ENCODE results near the gene SPRY4. TPM values are rescaled to one million over a fixed set of nuclear protein-coding genes. Genes with fewer than 3 reads are reported as not detected.

The SPRY4 gene
- total and polyA plus RNA-seq, 2 of the 4 experiments (the other 2 are of a cell fraction), result 8.4 to 21.0 TPM

DNA sequence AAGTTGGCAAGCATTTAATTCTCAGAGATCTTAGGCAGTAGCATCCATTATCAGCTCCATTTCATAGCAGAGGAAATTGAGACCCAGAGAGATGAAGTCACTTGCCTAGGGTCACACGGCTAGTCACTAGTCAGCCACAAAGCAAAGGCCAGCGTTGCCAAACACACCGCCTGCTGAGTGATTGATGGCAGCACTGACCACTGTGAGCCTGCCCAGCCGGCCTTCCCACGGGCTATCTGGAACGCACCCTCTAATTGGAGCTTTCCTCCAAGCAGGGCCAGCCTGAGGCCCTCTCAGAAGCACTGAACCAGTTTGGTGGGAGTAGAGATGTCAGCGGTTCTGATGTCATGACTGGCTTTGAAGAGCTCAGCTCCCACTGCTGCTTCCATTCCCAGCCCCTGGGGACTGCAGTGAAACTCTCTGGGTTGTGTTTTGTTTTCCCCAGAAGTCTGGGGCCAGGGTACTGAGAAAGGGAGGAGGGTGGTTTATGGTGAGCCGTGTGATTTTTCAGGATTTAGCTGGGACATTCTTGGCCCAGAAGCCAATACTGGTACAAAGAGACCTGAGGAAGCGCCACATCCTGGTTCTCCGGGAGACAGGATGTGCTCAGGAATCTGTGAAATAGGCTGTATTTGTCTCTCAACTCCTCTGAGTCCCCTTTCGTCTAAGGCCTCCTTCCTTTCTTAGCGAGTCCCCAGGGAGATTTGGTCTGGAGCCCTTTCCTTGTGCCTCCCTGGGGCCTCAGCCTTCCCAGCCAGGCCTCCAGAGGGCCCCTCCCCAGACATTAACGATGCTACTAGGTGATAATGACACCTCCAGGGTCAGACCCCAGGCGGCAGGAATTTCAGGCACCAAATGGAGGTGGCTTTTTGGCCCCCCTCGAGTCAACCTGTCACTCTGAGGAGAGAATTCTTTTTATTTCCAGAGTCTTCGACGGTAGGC is 44.5 kb downstream of the SPRY4 start:
- no peak overlapping the region for H3K9ac ChIP-seq (ENCODE audit: low read depth, low read length)
- no peak overlapping the region for H3K23ac ChIP-seq (ENCODE audit: low read depth, low read length)
- in situ Hi-C loops (cut with MboI; ENCODE audit: low sequenced_read_pairs) (no loop called here), dilution Hi-C loops (cut with HindIII; ENCODE audit: low sequenced_read_pairs, unreplicated experiment) (no loop called here), intact Hi-C loops (cut with micrococcal nuclease) (no loop called here)
- H3K4me3 ChIP-seq (ENCODE audit: insufficient read depth, low read depth, low read length), result no peak overlapping the region
- no peak overlapping the region for H3K56ac ChIP-seq (ENCODE audit: extremely low read depth, insufficient read depth, low read length)
- no peak overlapping the region for H3K4me2 ChIP-seq (ENCODE audit: low read depth, low read length)
- H4K8ac ChIP-seq (ENCODE audit: low read depth in 2 of 2, low read length in 2 of 2), result peak overlapping the region in 1 of 2 experiments; percentile 32; a peak in 1 of 4 replicates
- H4K20me1 ChIP-seq (ENCODE audit: insufficient read depth, low read length), result no peaks in the 10 kb centered on the region
- H2BK120ac ChIP-seq (ENCODE audit: low read depth, low read length), result no peak overlapping the region; the same call in 1 of the 2 replicates
- no peak overlapping the region for H2BK20ac ChIP-seq (ENCODE audit: low read depth, low read length)
- no peak overlapping the region for H3K27ac ChIP-seq (ENCODE audit: insufficient read depth, low read length)
- H3K36me3 ChIP-seq (ENCODE audit: control insufficient read depth, insufficient read depth, low read length), result no peaks in the 10 kb centered on the region
- DNase-seq (peak; percentile 79), ATAC-seq (ENCODE audit: low read depth) (peak; percentile 68)
- H3K9me1 ChIP-seq (ENCODE audit: insufficient read depth, low read length), result peaks cover 11% of the 10 kb centered on the region
- no peak overlapping the region for H3K14ac ChIP-seq (replicated peaks; ENCODE audit: low read depth, low read length)
- H2AK9ac ChIP-seq (replicated peaks; ENCODE audit: low read depth, low read length, poor library complexity), result no peak overlapping the region
- POLR2A ChIA-PET (ENCODE audit: unreplicated experiment), result no interaction called here
- H2BK5ac ChIP-seq (ENCODE audit: low read depth, low read length, poor library complexity, severe bottlenecking), result no peak overlapping the region
- no TSS peak for BruUV-seq (replicated peaks)
- H4K5ac ChIP-seq (ENCODE audit: low read depth, low read length), result no peak overlapping the region
- H2AK5ac ChIP-seq (ENCODE audit: low read depth, low read length), result peak overlapping the region; percentile 31; the same call in 1 of the 2 replicates
- H3K4me1 ChIP-seq (ENCODE audit: control insufficient read depth, insufficient read depth, low read length), result peaks cover 4% of the 10 kb centered on the region; the same call in 1 of the 2 replicates
- no peak overlapping the region for H3K18ac ChIP-seq (ENCODE audit: low read depth, low read length)
- H2AFZ ChIP-seq (replicated peaks; ENCODE audit: low read length, poor library complexity), result peak overlapping the region; percentile 67
- TF ChIP-seq FOS (IDR thresholded peaks at IDR 0.05; ENCODE audit: low read depth, low read length) (no peak), CEBPB (IDR thresholded peaks at IDR 0.05; ENCODE audit: low read depth, low read length) (peak; percentile 55; the same call in 1 of the 2 replicates)
- H2BK15ac ChIP-seq (ENCODE audit: low read depth, low read length), result no peak overlapping the region
- H3K27me3 ChIP-seq (ENCODE audit: control insufficient read depth, insufficient read depth, low read length), result no peaks in the 10 kb centered on the region
- WGBS, 2 experiments (ENCODE audit: extremely low coverage in 2 of 2, insufficient read length in 1 of 2), result 59% methylated on average over 3 of the region's 17 CpGs; no CpG with 5 or more reads in 1 of the 2 experiments
- no peak overlapping the region for H4K91ac ChIP-seq (ENCODE audit: insufficient read depth, low read depth, low read length)
- peaks cover 0 to 14% of the 10 kb centered on the region in 2 experiments; a peak in 2 of 4 replicates for H3K79me1 ChIP-seq (ENCODE audit: low read depth in 1 of 2, low read length in 2 of 2)
- peak overlapping the region; percentile 7; the same call in 1 of the 2 replicates for H3K4ac ChIP-seq (ENCODE audit: low read depth, low read length)
- no peaks in the 10 kb centered on the region for H3K9me3 ChIP-seq (ENCODE audit: control insufficient read depth, insufficient read depth, low read length)
- CTCF ChIA-PET, result interaction anchor here (1.3 kb wide), 1 partner anchor 9 kb away, joined by 4 read pairs; no protein-coding TSS in a partner anchor

All from IMR-90 (cell line).